Keratinocyte (primary cell): ENCODE results near the gene MTF1.

ENCODE experiments used
- EZH2 ChIP-seq: IDR thresholded peaks from one replicate; pipeline ENCODE4 v1.6.1; 2012; ENCODE audit warnings: inconsistent platforms, mild to moderate bottlenecking, low read length, moderate library complexity
- TF ChIP-seq, protein P1 (sequence below), 3 experiments: IDR thresholded peaks in 1 of 3; conservative IDR thresholded peaks in 1 of 3; optimal IDR thresholded peaks in 1 of 3; 2 replicates in 2 of 3; 3 replicates in 1 of 3; pipeline versions ENCODE3 to v1.5.1; 2011; ENCODE audit warnings: low read length in 3 of 3, mild to moderate bottlenecking in 3 of 3, moderate library complexity in 2 of 3, control low read depth in 1 of 3, inconsistent platforms in 1 of 3; ENCODE audit not compliant: insufficient read depth in 2 of 3; ENCODE audit errors: extremely low read depth in 1 of 3

DNA sequence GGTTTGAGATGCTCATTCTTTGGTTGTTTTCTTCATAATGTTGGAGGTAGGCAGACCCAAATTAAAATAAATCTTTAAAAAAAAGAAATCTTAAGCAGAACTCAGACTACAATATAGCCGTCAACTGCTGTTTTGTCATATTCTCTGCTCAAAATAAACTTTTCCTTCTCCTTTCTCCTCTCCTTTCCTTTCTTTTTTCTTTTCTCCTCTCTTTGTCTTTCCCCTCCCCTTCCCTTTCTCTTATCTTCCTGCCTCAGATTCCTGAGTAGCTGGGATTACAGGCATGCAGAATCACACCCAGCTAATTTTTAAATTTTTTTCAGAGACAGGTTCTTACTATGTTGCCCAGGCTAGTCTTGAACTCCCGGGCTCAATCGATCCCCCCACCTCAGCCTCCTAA is 24.8 kb upstream of the MTF1 start:
- TF ChIP-seq EZH2, result no peak
- TF ChIP-seq, protein P1, sequence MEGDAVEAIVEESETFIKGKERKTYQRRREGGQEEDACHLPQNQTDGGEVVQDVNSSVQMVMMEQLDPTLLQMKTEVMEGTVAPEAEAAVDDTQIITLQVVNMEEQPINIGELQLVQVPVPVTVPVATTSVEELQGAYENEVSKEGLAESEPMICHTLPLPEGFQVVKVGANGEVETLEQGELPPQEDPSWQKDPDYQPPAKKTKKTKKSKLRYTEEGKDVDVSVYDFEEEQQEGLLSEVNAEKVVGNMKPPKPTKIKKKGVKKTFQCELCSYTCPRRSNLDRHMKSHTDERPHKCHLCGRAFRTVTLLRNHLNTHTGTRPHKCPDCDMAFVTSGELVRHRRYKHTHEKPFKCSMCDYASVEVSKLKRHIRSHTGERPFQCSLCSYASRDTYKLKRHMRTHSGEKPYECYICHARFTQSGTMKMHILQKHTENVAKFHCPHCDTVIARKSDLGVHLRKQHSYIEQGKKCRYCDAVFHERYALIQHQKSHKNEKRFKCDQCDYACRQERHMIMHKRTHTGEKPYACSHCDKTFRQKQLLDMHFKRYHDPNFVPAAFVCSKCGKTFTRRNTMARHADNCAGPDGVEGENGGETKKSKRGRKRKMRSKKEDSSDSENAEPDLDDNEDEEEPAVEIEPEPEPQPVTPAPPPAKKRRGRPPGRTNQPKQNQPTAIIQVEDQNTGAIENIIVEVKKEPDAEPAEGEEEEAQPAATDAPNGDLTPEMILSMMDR (optimal IDR thresholded peaks at IDR 0.05 in 1 of 3, IDR thresholded peaks at IDR 0.05 in 1 of 3, conservative IDR thresholded peaks at IDR 0.05 in 1 of 3; ENCODE audit: extremely low read depth in 1 of 3, insufficient read depth in 2 of 3, low read length in 3 of 3), result no peak
